CD4-positive, CD25-positive, alpha-beta regulatory T cell (primary cell): ENCODE data around the gene PREB. TPM values are rescaled to one million over a fixed set of nuclear protein-coding genes. Genes with fewer than 3 reads are reported as not detected.

Experiments used
- ATAC-seq, 2 donors: fragments of 150-1000 bp; cut with Tn5 transposase; one replicate each; pipeline ENCODE4 v1.10.0; 2021; ENCODE audit warnings: low read depth in 2 of 2, moderate number of reproducible peaks in 2 of 2, moderate library complexity in 1 of 2
- DNase-seq, 3 donors: peaks; one replicate each; pipeline versions ENCODE4 v3.0.0 to v3.0.0-alpha.2; 2012 to 2022; ENCODE audit warnings: mixed read lengths in 1 of 3
- H3K27ac ChIP-seq: one replicate; pipeline ENCODE4 v1.7.0; 2013; ENCODE audit warnings: mild to moderate bottlenecking, low read length; ENCODE audit not compliant: insufficient read depth, poor library complexity, severe bottlenecking
- H3K27me3 ChIP-seq: one replicate; pipeline ENCODE4 v1.7.0; 2013; ENCODE audit warnings: low read length; ENCODE audit not compliant: control insufficient read depth, insufficient read depth
- H3K36me3 ChIP-seq: one replicate; pipeline ENCODE4 v1.7.0; 2013; ENCODE audit warnings: mild to moderate bottlenecking, low read length, moderate library complexity; ENCODE audit not compliant: control insufficient read depth, insufficient read depth
- H3K4me1 ChIP-seq: 2 replicates; pipeline ENCODE4 v1.7.0; 2013; ENCODE audit warnings: mild to moderate bottlenecking, low read length; ENCODE audit not compliant: insufficient read depth, control insufficient read depth, poor library complexity, severe bottlenecking
- H3K4me3 ChIP-seq: one replicate; pipeline ENCODE4 v1.7.0; 2013; ENCODE audit warnings: low read depth, mild to moderate bottlenecking, low read length, moderate library complexity
- H3K9me3 ChIP-seq, 2 experiments: 1 replicate in 1 of 2; 2 replicates in 1 of 2; pipeline ENCODE4 v1.7.0; 2013; ENCODE audit warnings: low read length in 2 of 2, mild to moderate bottlenecking in 1 of 2, moderate library complexity in 1 of 2; ENCODE audit not compliant: control insufficient read depth in 2 of 2
- H3K27ac Mint-ChIP-seq, 3 donors: one replicate each; pipeline ENCODE4 v1.8.0; 2020 to 2022; ENCODE audit warnings: mild to moderate bottlenecking in 3 of 3, mixed read lengths in 3 of 3, moderate library complexity in 2 of 3
- H3K27me3 Mint-ChIP-seq: one replicate; pipeline ENCODE4 v1.8.0; 2022; ENCODE audit warnings: mild to moderate bottlenecking, mixed read lengths
- H3K36me3 Mint-ChIP-seq: one replicate; pipeline ENCODE4 v1.8.0; 2020; ENCODE audit warnings: mixed read lengths
- H3K4me1 Mint-ChIP-seq, 4 donors: one replicate each; pipeline ENCODE4 v1.8.0; 2020 to 2022; ENCODE audit warnings: mixed read lengths in 4 of 4, mild to moderate bottlenecking in 1 of 4
- H3K4me3 Mint-ChIP-seq, 4 donors: one replicate each; pipeline ENCODE4 v1.8.0; 2020 to 2022; ENCODE audit warnings: mild to moderate bottlenecking in 4 of 4, mixed read lengths in 4 of 4, moderate library complexity in 3 of 4
- H3K9me3 Mint-ChIP-seq, 7 donors: one replicate each; pipeline ENCODE4 v1.8.0; 2020 to 2022; ENCODE audit warnings: mixed read lengths in 7 of 7, mild to moderate bottlenecking in 3 of 7, moderate library complexity in 2 of 7
- polyA plus RNA-seq, 4 donors: library from polyadenylated mRNA; unstranded; fragments of 300-500 nt; fragmentation: Illumina TruSeq; gene quantifications; one replicate each; pipeline ENCODE4 v1.2.3, GENCODE V29; 2021
- total RNA-seq: library from RNA; stranded (reverse); gene quantifications from one replicate; pipeline ENCODE4 v1.2.3, GENCODE V29; 2022

Gene PREB
- total and polyA plus RNA-seq, 5 donors from 2014 or later: 22.3 to 90.7 (median 69.3) TPM

DNA sequence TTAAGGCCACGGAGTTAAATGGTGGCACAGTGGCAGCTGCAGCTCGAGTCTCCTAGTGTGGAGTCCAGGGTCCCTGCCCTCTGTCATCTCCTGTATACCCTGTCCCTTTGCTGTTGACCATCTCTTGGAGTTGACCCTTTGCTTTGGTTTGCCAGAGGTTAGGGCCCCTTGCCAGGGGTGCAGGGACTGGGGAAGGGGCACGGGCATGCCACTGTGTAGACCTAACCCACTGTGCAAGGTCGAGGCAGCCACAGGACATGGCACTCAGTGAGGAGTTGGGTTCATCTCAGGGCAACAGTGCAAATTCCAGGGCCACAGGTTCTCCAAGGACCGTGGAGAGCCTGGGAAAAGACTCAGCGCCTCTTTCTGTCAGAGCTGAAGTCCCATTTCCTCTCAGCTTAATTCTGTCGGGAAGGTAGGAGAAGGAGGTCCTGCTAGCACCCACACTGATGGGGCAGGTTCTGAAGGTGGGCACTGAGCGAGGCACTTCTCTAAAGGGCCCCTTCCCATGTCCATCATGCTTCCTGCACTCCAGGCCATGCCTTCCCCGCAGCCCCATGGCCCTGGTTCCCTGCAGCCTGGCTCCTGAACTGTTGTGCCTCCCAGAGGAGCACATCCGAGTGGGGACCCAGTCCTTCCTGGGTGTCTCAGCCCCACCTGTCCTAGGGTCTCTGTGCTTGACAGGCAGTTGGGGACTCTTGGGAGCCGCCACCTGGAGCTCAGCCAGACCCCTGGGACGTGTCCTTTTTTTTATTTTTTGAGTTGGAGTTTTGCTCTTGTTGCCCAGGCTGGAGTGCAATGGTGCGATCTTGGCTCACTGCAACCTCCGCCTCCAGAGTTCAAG is 45.1 kb downstream of the PREB start:
- ATAC-seq (no peak), DNase-seq (no peak)
- no peaks in the 10 kb centered on the region for H3K36me3 ChIP-seq
- H3K9me3 Mint-ChIP-seq: no peaks in the 10 kb centered on the region
- peak overlapping the region in 1 of 4 donors; percentile 79 for H3K4me3 Mint-ChIP-seq
- H3K9me3 ChIP-seq: no peaks in the 10 kb centered on the region
- H3K4me3 ChIP-seq: no peak overlapping the region
- peaks cover 21% of the 10 kb centered on the region for H3K4me1 ChIP-seq
- no peak overlapping the region for H3K27ac ChIP-seq
- no peaks in the 10 kb centered on the region for H3K27me3 ChIP-seq
- H3K27ac Mint-ChIP-seq: no peak overlapping the region
- H3K36me3 Mint-ChIP-seq: no peaks in the 10 kb centered on the region
- no peaks in the 10 kb centered on the region for H3K27me3 Mint-ChIP-seq
- peaks cover 3 to 26% (median 9%) of the 10 kb centered on the region in 4 donors for H3K4me1 Mint-ChIP-seq

DNA sequence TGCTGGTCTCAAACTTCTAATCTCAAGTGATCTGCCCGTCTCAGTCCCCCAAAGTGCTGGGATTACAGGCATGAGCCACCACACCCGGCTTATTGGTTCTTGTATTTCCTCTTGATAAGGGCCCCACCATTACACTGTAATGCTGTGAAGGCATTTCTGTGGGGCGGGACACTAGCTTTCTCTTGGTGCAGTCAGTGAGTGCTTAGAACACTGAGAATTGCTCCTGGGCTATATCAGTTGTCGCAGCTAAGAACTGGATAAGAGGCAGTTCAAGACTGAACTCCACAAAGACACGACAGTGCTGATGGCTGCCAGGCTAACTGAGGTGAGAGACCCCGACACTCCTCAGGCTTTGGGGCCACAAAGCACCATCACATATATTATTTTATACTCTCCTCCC is 45.8 kb downstream of the PREB start:
- no peaks in the 10 kb centered on the region for H3K36me3 ChIP-seq
- H3K36me3 Mint-ChIP-seq: no peaks in the 10 kb centered on the region
- no peak overlapping the region for H3K27ac ChIP-seq
- no peak overlapping the region for H3K4me3 ChIP-seq
- H3K9me3 Mint-ChIP-seq: no peaks in the 10 kb centered on the region
- DNase-seq: no peak
- no peaks in the 10 kb centered on the region for H3K27me3 ChIP-seq
- no peak for ATAC-seq
- H3K4me1 ChIP-seq: peaks cover 21% of the 10 kb centered on the region
- H3K9me3 ChIP-seq: no peaks in the 10 kb centered on the region
- no peaks in the 10 kb centered on the region for H3K27me3 Mint-ChIP-seq
- H3K4me1 Mint-ChIP-seq: peaks cover 3 to 26% (median 9%) of the 10 kb centered on the region in 4 donors
- H3K4me3 Mint-ChIP-seq: peak overlapping the region in 3 of 4 donors; percentile 39 to 86 (median 79)
- peak overlapping the region in 1 of 3 donors; percentile 71 for H3K27ac Mint-ChIP-seq

DNA sequence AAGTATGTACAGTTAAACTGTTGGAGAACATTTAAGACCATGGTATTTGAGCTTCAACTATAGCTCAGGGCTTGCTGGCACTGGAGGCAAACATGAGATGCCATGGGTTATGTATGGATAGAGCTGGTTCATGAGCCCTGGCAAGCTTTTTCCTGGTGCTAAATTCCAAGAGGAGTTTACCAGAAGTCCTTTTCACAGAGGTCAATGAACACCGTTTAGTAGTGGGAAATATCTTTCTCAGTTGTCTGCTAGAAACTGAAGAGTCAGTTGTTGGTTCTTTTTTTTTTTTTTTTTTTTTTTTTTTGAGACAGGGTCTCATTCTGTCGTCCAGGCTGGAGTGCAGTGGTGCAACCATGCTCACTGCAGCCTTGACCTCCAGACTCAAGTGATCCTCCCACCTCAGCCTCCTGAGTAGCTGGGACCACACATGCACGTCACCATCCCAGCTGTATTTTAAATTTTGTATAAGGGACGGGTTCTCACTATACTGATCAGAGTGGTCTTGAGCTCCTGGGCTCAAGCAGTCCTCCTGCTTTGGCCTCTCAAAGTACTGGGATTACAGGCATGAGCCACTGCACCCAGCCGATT is 46.5 kb downstream of the PREB start:
- ATAC-seq: no peak
- Histone ChIP-seq H3K4me3 (no peak overlapping the region), H3K27me3 (no peaks in the 10 kb centered on the region), H3K4me1 (peaks cover 21% of the 10 kb centered on the region), H3K27ac (no peak overlapping the region), H3K36me3 (no peaks in the 10 kb centered on the region), H3K9me3 (no peaks in the 10 kb centered on the region)
- DNase-seq: no peak
- Mint-ChIP-seq H3K4me3 (peak overlapping the region in 3 of 4 donors; percentile 80 to 86 (median 82)), H3K27me3 (no peaks in the 10 kb centered on the region), H3K27ac (peak overlapping the region in 1 of 3 donors; percentile 71), H3K4me1 (peaks cover 3 to 26% (median 9%) of the 10 kb centered on the region in 4 donors), H3K36me3 (no peaks in the 10 kb centered on the region), H3K9me3 (no peaks in the 10 kb centered on the region)

- Histone ChIP-seq H3K9me3 (no peaks in the 10 kb centered on the region), H3K4me1 (peaks cover 26% of the 10 kb centered on the region), H3K4me3 (peak within 1 kb of the TSS; percentile 72), H3K27me3 (no peaks in the 10 kb centered on the region), H3K27ac (peak within 1 kb of the TSS; percentile 86), H3K36me3 (no peaks in the 10 kb centered on the region)
- DNase-seq (no peak), ATAC-seq (no peak)
- H3K4me1 Mint-ChIP-seq: peaks cover 3 to 26% (median 9%) of the 10 kb centered on the region in 4 donors
- H3K4me3 Mint-ChIP-seq: peak within 1 kb of the TSS; percentile 82 to 90 (median 86)
- H3K27me3 Mint-ChIP-seq: no peaks in the 10 kb centered on the region
- H3K9me3 Mint-ChIP-seq: no peaks in the 10 kb centered on the region
- H3K27ac Mint-ChIP-seq: peak within 1 kb of the TSS; percentile 76 to 82 (median 78)
- H3K36me3 Mint-ChIP-seq: no peaks in the 10 kb centered on the region
Observed at GRCh38 chr2:27086724-27087593, 47.5 kb downstream of the PREB start, which contains the start of gene KHK. Gene KHK (plus strand): TSS chr2:27086772. CDS start chr2:27087260, 488 bp downstream.

DNA sequence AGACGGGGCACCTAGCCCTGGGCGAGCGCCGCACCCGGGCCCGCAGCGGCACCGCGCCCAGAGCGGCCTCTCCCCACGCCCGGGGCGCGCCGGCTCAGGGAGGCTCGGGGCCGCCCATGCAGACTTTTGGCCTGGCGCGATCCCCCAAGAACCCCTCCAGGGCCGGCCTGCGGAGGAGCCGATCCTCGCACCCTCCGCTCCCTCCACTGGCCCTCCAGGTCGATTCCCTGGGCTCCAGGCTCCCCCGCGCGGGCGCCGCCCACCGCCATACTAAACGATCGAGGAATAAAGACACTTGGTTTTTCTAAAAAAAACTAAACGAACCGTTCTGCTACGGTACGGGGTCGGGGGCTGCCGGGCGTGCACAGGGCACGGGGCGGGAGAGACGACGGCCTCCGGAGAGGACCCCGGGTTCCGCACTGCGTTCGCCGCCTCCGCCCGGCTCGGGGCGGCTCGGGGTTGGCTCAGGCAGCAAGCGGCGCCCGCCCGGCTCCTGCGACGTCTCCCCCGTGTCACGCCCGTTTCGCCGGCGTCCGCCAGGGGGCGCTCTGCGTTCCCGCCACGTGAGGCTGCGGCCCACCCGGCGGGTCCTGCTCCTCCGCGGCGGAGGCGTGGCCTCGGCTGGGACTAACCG is 48.2 kb downstream of the PREB start:
- Mint-ChIP-seq H3K36me3 (no peaks in the 10 kb centered on the region), H3K27me3 (no peaks in the 10 kb centered on the region)

GRCh38 chr2:27085673-27086089 is 48.8 kb downstream of the PREB start:
- ATAC-seq: no peak
- no peaks in the 10 kb centered on the region for H3K27me3 ChIP-seq
- H3K4me3 Mint-ChIP-seq: peak overlapping the region; percentile 76 to 90 (median 80)
- H3K9me3 Mint-ChIP-seq: no peaks in the 10 kb centered on the region
- no peaks in the 10 kb centered on the region for H3K36me3 Mint-ChIP-seq
- peak in 1 of 3 donors; percentile 49 for DNase-seq
- peak overlapping the region; percentile 86 for H3K27ac ChIP-seq
- H3K27ac Mint-ChIP-seq: peak overlapping the region; percentile 51 to 76 (median 52)
- H3K27me3 Mint-ChIP-seq: no peaks in the 10 kb centered on the region
- H3K4me1 ChIP-seq: peaks cover 39% of the 10 kb centered on the region
- peaks cover 5 to 39% (median 17%) of the 10 kb centered on the region in 4 donors for H3K4me1 Mint-ChIP-seq
- H3K4me3 ChIP-seq: no peak overlapping the region
- H3K9me3 ChIP-seq: no peaks in the 10 kb centered on the region
- H3K36me3 ChIP-seq: no peaks in the 10 kb centered on the region

More for the DNA sequence above, 48.2 kb downstream of the PREB start:
- Histone ChIP-seq H3K4me3 (no peak overlapping the region), H3K9me3 (no peaks in the 10 kb centered on the region), H3K27me3 (no peaks in the 10 kb centered on the region), H3K4me1 (peaks cover 34% of the 10 kb centered on the region), H3K27ac (peak overlapping the region; percentile 86), H3K36me3 (no peaks in the 10 kb centered on the region)
- no peaks in the 10 kb centered on the region for H3K9me3 Mint-ChIP-seq
- H3K4me1 Mint-ChIP-seq: peaks cover 5 to 34% (median 13%) of the 10 kb centered on the region in 4 donors
- H3K27ac Mint-ChIP-seq: peak overlapping the region in 1 of 3 donors; percentile 82
- ATAC-seq (peak; percentile 95 to 96), DNase-seq (peak; percentile 95 to 98 (median 95))
- H3K4me3 Mint-ChIP-seq: peak overlapping the region; percentile 82 to 87 (median 86)
